Measurements from ENCODE around the gene DUS4L.

The DUS4L gene

DNA sequence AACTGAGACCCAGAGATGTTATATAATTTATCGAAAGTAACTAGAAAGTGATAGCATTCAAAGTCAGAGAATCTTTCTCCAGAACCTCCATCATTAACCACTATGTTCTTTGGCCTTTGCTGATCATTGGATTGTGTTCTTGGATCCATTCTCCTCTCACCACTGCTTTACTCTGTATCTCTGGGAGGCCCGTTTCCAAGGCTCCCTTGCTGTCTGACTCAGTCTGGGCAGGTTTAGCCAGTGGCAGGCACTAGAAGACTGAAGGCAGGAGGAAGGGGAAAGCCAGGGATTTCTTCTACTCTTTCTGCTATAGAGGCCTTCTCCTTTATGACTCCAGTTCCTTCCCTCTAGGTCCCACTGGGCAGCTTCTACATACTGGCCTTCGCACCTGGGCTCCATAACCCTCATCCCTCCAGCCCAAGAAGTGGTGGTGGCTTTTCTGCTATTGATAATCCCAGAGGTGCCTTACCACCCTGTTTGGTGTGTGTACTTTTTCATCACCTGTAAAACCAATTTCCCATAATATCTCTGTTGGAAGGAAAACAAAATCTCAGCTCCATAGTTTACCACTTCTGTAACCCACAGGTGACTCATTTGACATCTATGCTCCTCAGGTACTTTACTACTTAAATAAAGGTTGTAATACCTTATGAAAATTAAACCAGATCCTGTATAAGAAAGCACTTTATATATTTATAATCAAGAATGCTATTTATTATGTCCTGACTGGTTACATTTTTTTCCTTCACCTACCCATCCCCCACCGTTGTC, 52.3 kb downstream of the DUS4L start:
- Histone ChIP-seq H3K27me3 (ENCODE audit: control insufficient read depth, insufficient read depth, low read length) (no peaks in the 10 kb centered on the region), H3K36me3 (ENCODE audit: control insufficient read depth, insufficient read depth, low read length) (no peaks in the 10 kb centered on the region), H3K27ac (ENCODE audit: low read depth, low read length) (no peak overlapping the region), H3K9ac (ENCODE audit: low read length) (no peak overlapping the region), H3K9me3 (ENCODE audit: control insufficient read depth, insufficient read depth, low read depth, low read length) (no peaks in the 10 kb centered on the region), H3K4me1 (ENCODE audit: control insufficient read depth, insufficient read depth, low read length) (no peaks in the 10 kb centered on the region), H3K4me3 (ENCODE audit: low read depth, low read length) (no peak overlapping the region)

DNA sequence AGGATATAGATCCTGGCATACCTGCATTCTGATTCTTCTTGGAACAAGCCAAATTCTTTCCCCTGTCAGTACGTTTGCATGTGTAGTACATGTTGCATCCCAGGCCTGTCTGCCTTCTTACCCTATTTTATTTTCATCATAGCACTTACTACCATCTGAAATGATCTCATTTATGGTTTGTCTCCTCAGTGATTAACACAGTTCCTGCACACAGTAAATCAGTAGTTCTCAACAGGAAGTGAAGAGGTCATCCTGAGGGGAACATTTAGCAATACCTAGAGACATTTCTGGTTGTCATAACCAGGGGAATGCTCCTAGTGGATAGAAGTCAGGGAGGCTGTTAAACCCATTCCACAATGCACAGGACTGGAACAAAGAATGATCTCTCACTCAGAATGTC, 58.7 kb downstream of the DUS4L start:
- H3K4me3 ChIP-seq (ENCODE audit: low read depth, low read length), result no peak overlapping the region
- no peaks in the 10 kb centered on the region for H3K4me1 ChIP-seq (ENCODE audit: control insufficient read depth, insufficient read depth, low read length)
- H3K9me3 ChIP-seq (ENCODE audit: control insufficient read depth, insufficient read depth, low read depth, low read length), result no peaks in the 10 kb centered on the region
- no peak overlapping the region for H3K27ac ChIP-seq (ENCODE audit: low read depth, low read length)
- no peak overlapping the region for H3K9ac ChIP-seq (ENCODE audit: low read length)
- H3K36me3 ChIP-seq (ENCODE audit: control insufficient read depth, insufficient read depth, low read length), result no peaks in the 10 kb centered on the region
- H3K27me3 ChIP-seq (ENCODE audit: control insufficient read depth, insufficient read depth, low read length), result no peaks in the 10 kb centered on the region

DNA sequence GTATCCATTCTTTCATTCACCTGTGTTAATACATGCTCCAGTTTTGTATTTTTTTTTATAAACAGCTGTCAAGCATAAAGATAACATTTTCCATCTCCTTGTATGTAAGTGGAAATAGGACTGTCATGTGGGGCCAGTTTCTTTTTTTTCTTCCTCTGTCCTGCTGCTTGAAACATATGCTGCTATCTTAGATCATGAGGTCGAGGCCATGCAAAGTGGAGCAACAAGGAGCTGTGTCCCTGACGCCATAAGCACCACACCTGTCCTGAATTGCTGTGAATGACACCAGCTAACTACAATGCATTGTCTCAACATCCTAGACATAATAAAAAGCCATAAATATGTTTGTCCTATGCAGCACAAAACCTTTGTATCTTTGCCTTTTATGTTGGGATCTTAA, 59.1 kb downstream of the DUS4L start:
- H3K27me3 ChIP-seq (ENCODE audit: control insufficient read depth, insufficient read depth, low read length), result no peaks in the 10 kb centered on the region
- H3K9me3 ChIP-seq (ENCODE audit: control insufficient read depth, insufficient read depth, low read depth, low read length), result no peaks in the 10 kb centered on the region
- no peak overlapping the region for H3K9ac ChIP-seq (ENCODE audit: low read length)
- H3K4me1 ChIP-seq (ENCODE audit: control insufficient read depth, insufficient read depth, low read length), result no peaks in the 10 kb centered on the region
- H3K4me3 ChIP-seq (ENCODE audit: low read depth, low read length), result no peak overlapping the region
- H3K36me3 ChIP-seq (ENCODE audit: control insufficient read depth, insufficient read depth, low read length), result no peaks in the 10 kb centered on the region
- no peak overlapping the region for H3K27ac ChIP-seq (ENCODE audit: low read depth, low read length)

DNA sequence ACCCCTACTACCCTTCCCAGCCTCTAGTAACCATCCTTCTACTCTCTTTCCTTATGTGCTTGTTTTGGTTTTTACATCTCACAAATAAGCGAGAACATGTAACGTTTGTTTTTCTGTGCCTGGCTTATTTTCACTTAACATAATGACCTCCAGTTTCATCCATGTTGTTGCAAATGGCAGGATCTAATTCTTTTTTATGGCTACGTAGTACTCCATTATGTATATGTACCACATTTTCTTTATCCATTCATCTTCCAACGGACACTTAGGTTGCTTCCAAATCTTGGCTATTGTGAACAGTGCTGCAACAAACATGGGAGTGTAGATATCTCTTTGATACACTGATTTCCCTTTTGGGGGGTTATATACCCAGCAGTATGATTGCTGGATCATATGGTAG, 63.2 kb downstream of the DUS4L start:
- Histone ChIP-seq H3K27me3 (ENCODE audit: control insufficient read depth, insufficient read depth, low read length) (no peaks in the 10 kb centered on the region), H3K27ac (ENCODE audit: low read depth, low read length) (no peak overlapping the region), H3K9ac (ENCODE audit: low read length) (no peak overlapping the region), H3K4me3 (ENCODE audit: low read depth, low read length) (no peak overlapping the region), H3K36me3 (ENCODE audit: control insufficient read depth, insufficient read depth, low read length) (no peaks in the 10 kb centered on the region), H3K4me1 (ENCODE audit: control insufficient read depth, insufficient read depth, low read length) (peaks cover 2% of the 10 kb centered on the region; the same call in 1 of the 2 replicates), H3K9me3 (ENCODE audit: control insufficient read depth, insufficient read depth, low read depth, low read length) (no peaks in the 10 kb centered on the region)
